Left hindlimb (tissue), 1 donor: Measurements from ENCODE around the gene RNF175.

Experiments used
- DNase-seq: peaks from one replicate; pipeline ENCODE4 v3.0.0-alpha.2; 2018

Gene RNF175

DNA sequence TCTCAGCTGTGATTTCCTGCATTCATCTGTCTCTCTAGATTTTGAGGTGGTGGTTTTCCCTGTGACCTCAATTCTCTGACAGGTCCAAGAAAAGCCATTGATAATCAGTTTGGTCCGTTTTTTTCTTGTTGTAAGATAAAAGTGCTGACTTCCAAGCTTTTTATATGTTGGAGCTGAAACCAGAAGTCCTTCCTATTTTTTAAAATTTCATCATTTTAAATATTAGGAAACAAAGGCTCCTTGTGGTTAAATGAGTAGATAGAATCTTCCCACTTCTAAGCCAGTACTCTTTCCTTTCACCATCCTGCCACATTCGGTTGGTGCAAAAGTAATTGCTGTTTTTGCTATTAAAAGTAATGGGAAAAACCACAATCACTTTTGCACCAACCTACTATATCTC is 18.3 kb downstream of the RNF175 start:
- no peak for DNase-seq

DNA sequence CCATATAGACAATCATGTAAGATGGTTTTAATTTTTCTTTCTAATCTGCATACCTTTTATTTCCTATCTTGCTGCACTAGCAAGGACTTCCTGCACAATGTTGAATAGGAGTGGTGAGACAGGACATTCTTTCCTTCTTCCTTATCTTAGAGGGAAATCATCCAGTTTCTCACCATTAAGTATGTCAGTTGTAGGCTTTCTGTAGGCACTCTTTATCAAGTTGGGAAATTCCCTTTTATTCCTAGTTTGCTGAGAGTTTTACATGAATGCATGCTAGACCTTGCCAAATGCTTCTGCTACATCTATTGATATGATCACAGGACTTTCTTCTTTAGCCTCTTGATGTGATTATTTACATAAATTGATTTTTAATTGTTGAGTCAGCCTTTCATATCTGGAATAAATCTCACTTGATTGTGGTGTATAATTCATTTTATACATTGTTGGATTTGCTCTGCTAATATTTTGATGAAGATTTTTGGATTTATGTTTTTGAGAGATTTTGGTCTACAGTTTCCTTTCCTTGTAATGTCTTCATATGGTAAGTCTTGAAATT is 23.8 kb downstream of the RNF175 start:
- DNase-seq: no peak

DNA sequence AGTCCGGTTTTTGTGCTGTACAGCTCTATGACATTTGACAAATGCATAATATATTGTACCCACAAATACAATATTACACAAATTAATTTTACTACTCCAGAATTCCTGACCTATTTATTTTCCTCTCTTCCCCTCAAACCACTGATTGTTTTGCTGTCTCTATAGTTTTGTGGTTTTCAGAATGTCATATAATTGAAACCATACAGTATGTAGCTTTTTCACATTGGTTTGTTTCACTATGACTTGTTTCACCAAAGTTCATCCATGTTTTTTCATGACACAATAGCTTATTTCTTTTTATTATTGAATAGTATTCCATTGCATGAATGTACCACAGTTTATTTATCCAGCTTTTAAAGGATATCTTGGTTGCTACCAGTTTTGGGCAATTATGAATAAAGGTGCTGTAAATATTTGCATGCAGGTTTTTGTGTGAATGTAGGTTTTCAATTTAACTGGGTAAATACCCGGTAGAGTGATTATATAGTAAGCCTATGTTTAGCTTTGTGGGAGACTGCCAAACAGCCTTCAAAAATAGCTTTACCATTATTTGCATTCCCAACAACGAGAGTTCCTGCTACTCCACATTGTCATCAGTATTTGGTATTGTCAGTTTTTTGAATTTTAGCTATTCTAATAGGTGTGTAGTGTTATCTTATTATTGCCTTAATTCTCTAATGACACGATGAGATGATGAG is 25.9 kb downstream of the RNF175 start:
- DNase-seq: no peak

DNA sequence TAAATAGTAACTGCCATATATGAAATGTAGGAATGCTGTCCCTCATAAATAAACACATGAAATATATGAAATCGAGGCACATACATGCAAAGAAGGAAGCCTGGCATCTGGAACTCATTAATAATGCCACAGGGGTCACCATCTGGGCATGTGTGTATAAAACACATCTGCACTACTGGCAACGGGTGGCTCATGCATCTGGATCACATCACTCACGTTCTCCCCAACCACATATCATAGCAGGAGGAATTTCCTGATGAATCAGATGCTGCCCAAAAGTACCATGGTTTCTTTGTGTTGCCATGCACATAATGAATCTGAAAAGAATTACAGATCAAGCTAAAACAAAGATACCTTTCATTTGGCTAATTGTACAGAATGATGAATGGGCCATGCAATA is 28.6 kb downstream of the RNF175 start:
- peak; percentile 65 for DNase-seq

DNA sequence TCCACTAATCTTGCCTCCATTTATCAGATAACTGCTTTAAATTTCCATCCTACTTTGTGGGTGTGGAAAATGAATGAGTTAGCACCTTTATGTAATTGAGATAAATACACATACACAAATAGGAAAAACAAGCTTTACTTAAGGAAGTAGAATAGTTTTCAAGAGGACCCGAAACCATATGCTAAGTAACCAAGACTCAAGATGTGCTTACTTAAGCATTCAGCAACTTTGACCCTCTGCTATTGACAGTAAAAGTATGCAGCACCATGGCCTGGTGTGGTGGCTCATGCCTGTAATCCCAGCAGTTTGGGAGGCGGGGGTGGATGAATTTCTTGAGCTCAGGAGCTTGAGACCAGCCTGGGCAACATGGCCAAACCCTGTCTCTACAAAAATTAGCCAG is 29.9 kb downstream of the RNF175 start:
- DNase-seq: no peak

DNA sequence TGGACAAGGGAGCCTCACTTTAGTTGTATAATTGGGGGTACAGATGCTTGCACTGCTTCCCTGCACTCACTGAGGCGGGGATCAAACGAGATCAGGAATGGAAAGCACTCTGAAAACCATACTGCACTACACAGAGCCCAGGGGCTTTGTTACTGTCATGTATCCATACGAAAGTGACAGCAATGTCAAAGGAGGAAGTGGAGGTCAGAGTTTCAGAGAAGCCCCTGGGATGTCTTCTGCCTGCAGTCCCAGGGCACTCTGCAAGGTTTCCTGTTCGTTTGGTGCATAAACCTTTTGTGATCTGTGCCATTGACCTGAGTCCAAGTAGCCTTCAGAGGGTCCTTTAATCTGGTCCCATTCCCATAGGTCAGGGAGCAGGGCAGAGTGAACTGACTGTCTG is 31.2 kb downstream of the RNF175 start:
- no peak for DNase-seq

DNA sequence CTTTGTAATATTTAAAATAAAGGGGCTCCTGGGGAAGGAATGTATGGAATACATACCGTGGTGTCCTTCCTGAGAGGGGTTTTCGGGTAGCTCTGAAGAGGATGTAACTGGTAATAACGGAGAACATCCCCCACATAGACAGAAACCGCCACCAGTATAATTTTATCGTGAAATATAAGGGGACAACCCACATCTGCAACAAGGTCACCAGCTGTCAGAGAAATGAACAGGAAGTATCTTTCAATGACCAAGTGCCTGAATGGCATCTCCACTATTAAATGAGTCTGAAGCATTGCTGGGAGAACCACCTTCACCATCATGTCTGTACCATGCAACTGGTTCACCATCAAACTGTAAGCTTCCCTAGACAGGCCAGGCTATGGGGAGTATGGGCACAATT is 31.7 kb downstream of the RNF175 start:
- no peak for DNase-seq

- DNase-seq: no peak
Measured at GRCh38 chr4:153725831-153726154, 34.0 kb downstream of the RNF175 start.

- DNase-seq: peak; percentile 50
Measured at GRCh38 chr4:153725136-153725830, 34.5 kb downstream of the RNF175 start.

DNA sequence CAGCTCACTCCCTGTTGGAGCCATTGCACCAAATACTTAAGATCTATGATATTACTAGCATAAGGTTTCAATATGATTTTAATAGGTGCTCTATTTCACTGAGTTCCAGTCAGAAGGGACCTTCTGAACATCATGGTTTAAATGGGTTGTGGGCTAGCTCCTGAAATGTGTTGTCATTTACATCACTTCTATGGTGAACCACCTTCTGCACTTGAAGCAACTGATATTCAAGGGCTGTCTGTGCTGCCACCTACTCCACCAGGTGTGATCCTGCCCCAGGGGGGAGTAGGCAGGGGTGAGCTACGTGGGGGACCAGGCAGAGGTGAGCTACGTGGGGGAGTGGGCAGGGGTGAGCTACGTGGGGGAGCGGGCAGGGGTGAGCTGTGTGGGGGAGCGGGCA is 35.2 kb downstream of the RNF175 start:
- DNase-seq: no peak

GRCh38 chr4:153722036-153722435 is 37.8 kb downstream of the RNF175 start:
- no peak for DNase-seq

DNA sequence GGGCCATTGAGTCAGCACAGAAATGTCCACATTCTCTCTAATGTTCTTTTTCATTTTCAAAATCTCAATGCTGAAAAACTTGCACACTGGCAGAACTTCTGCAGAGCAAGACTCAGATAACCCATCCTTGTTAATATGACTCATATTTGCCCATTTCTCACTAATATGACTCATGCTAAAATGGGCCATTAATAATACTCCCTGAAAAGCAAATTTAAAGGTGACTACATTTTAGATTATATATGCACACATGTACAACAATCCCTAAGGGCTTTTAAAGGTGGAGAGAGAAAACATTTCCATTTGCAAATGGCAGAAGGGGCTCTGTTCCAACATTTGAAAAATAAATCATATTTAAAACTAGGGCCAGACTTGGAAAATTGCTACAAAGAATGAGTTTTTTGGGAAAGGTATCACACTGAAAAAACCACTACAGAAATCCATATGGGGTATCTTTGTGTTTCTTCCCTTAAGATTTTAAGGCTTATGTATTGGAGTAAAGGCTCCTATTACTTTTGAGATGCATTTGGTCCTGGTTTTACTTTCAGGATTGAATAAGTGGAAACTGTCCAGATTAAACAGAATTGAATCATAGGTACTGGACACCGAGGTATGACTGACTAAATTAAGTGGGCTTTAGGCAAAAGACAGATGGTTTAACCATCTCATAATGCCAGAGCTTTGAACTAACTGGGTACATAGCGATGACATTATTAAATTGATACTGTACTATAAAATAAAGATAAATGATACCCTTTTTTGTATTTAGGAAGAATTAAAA is 45.8 kb downstream of the RNF175 start:
- DNase-seq: no peak

DNA sequence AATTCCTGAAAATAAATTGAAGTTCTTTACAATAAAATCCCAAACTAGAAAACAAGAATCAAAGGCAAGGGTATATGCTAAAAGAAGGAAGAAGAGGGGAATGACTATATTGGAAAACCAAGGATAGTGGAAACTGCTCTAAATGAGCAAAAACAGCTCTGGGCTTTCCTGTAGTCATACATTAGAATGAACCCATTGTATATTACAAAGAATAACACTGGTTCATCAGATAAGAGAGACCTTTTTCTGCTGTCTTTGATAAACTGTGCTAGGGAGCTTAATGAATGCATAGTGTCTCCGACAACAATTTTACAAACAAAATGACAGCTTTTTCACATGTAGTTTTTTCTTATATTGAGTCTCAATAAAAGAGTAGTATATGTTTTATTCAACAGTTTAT is 49.1 kb downstream of the RNF175 start:
- no peak for DNase-seq

DNA sequence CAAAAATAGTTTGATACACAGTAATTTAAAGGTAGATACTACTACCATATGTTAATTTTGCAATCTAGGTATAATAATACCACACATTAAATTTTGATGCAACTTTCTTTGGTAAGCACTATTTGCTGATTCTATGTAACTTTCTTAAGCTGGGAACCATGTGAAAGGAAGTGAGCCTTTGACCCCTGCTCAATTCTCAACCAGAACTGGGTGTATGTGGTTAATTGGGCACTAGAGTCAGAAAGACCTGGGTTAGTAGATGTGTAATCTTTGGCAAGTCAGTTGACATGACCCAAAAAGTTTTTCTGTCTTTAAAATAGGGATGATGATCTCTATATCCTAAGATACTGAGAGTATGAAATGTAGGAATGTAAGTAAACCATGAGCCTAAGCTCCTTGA is 53.3 kb downstream of the RNF175 start:
- no peak for DNase-seq

- DNase-seq: no peak
Measured at GRCh38 chr4:153705743-153706468, 53.9 kb downstream of the RNF175 start.

DNA sequence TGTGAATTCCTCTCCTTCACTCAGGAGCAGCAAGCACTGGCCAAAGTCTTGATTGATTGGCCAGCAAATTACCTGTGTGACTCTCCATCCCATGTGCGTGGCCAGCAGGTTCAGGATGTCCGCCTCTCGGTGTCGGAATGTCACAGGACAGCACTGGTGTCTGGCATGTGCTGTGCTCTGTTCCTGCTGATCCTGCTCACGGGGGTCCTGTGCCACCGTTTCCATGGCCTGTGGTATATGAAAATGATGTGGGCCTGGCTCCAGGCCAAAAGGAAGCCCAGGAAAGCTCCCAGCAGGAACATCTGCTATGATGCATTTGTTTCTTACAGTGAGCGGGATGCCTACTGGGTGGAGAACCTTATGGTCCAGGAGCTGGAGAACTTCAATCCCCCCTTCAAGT is 55.3 kb downstream of the RNF175 start:
- DNase-seq: no peak

DNA sequence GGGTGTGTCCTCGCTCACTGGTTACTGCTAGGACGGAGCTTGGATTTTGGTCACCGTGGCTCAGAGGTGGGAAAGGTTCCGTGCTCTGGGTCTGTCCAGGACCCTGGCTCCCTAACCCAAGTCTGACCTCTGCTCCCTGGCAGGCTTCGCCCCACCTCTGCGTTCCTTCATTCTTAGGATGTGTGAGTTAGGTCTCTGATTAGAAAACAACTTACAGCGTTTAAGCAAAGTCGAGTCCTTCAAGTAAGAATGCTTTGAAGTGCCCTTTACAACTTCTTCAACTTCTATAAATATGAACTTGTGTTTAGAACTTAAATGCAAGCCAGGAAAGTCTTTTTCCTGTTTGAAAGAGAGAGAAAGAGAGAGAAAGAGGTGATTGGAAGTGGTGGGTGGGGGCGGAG is 74.9 kb downstream of the RNF175 start:
- no peak for DNase-seq

GRCh38 chr4:153684182-153684970 is 75.4 kb downstream of the RNF175 start, which contains the start of gene TLR2:
Gene TLR2 (plus strand): TSS chr4:153684280. CDS start chr4:153702908, 18,628 bp downstream.
- DNase-seq: peak; percentile 72

- no peak for DNase-seq
Measured at GRCh38 chr4:153683763-153684181, 76.1 kb downstream of the RNF175 start.

- no peak for DNase-seq
Measured at GRCh38 chr4:153679486-153679885, 80.3 kb downstream of the RNF175 start.

DNA sequence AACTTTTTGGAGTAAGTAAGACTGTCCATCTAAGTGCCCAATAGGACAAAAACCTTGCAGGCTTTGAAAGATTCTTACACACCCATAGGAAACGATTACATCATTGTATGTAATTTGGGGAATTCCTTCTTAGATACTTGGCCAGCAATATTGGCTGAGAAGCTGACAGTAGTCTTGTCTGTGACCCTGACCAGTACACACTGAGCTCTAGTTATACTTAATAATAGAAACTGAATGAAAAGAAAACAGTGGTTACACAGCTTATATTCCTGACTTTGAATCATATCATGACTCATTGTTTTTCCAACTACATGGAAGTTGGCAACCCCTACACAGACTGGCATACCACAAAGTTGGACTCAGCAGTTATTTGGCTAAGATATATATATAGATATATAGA is 82.8 kb downstream of the RNF175 start:
- no peak for DNase-seq

- no peak for DNase-seq
Measured at GRCh38 chr4:153676486-153676885, 83.3 kb downstream of the RNF175 start.
